Upper lobe of left lung (tissue), 4 donors: ENCODE measurements around the gene B3GNT9.

Experiments
- EP300 ChIP-seq, 4 donors: sonication (generic); formaldehyde crosslinking; IDR thresholded peaks; one replicate each; pipeline ENCODE4 v1.5.1; 2017; ENCODE audit warnings: antibody characterized with exemption in 4 of 4, control low read depth in 2 of 4
- POLR2AphosphoS5 ChIP-seq, 2 donors: sonication (generic); formaldehyde crosslinking; IDR thresholded peaks; one replicate each; pipeline ENCODE4 v1.5.1; 2017; ENCODE audit warnings: antibody characterized with exemption in 2 of 2
- TF ChIP-seq, protein P1 (sequence below), 6 experiments: fragments of 450-650 bp in 4 of 6; fragments of 200-600 bp in 2 of 6; sonication (generic) in 2 of 6; IDR thresholded peaks; one replicate each; pipeline ENCODE4 v1.5.1; 2016 to 2019; ENCODE audit warnings: antibody characterized with exemption in 6 of 6

DNA sequence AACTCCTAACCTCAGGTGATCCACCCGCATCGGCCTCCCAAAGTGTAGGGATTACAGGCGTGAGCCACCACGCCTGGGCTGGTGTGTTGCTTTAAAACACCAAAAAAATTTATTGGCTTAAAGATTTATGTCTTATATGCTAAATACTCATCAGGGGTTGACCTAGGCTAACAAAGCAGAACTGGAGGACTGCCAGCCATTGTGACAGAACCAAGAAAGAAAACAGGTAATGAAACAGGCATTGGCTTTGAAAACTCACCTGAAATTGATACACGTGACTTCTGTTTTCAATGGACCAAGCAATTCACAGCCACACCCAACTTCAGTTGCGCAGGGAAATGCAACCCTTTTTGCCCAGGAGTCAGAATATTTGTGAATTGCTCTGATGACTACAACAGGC is 46.0 kb downstream of the B3GNT9 start:
- TF ChIP-seq EP300 (IDR thresholded peaks at IDR 0.05) (no peak), POLR2AphosphoS5 (IDR thresholded peaks at IDR 0.05) (no peak)
- TF ChIP-seq, protein P1, sequence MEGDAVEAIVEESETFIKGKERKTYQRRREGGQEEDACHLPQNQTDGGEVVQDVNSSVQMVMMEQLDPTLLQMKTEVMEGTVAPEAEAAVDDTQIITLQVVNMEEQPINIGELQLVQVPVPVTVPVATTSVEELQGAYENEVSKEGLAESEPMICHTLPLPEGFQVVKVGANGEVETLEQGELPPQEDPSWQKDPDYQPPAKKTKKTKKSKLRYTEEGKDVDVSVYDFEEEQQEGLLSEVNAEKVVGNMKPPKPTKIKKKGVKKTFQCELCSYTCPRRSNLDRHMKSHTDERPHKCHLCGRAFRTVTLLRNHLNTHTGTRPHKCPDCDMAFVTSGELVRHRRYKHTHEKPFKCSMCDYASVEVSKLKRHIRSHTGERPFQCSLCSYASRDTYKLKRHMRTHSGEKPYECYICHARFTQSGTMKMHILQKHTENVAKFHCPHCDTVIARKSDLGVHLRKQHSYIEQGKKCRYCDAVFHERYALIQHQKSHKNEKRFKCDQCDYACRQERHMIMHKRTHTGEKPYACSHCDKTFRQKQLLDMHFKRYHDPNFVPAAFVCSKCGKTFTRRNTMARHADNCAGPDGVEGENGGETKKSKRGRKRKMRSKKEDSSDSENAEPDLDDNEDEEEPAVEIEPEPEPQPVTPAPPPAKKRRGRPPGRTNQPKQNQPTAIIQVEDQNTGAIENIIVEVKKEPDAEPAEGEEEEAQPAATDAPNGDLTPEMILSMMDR (IDR thresholded peaks at IDR 0.05): no peak
